Caco-2 (cell line): ENCODE results near the gene VAX1. TPM values are rescaled to one million over a fixed set of nuclear protein-coding genes. Genes with fewer than 3 reads are reported as not detected.

Experiments
- BruUV-seq: library from RNA; stranded (reverse); fragments of 400-500 nt; replicated peaks from 2 replicates; lab custom pipeline; 2021; lab: Mats Ljungman, UMichigan
- CTCF ChIA-PET: fragments of 300-600 bp; sonication (Branson Sonifier 250); formaldehyde crosslinking; loops from one replicate; lab custom pipeline; 2022; ENCODE audit warnings: antibody characterized with exemption; lab: Charles Lee
- POLR2A ChIA-PET: fragments of 300-600 bp; sonication (Branson Sonifier 250); formaldehyde crosslinking; loops from one replicate; lab custom pipeline; 2022; ENCODE audit warnings: antibody characterized with exemption; lab: Charles Lee
- DNase-seq, 2 experiments: peaks; one replicate each; pipeline versions ENCODE4 v3.0.0 to v3.0.0-alpha.2; 2020 to 2022
- H3K27me3 ChIP-seq: replicated peaks from 2 replicates; pipeline ENCODE4 v1.6.0; 2011; ENCODE audit warnings: low read length; ENCODE audit not compliant: control insufficient read depth, insufficient read depth
- H3K36me3 ChIP-seq: 2 replicates; pipeline ENCODE4 v1.5.1; 2011; ENCODE audit warnings: low read length; ENCODE audit not compliant: control insufficient read depth, insufficient read depth
- H3K4me1 ChIP-seq: fragments of 250-450 bp; sonication (Bioruptor Pico); 2 replicates; pipeline ENCODE4 v1.5.1; 2020; ENCODE audit warnings: mild to moderate bottlenecking
- H3K4me3 ChIP-seq: 2 replicates; pipeline ENCODE4 v1.5.1; 2011; ENCODE audit warnings: low read depth, mild to moderate bottlenecking, control low read depth, low read length
- H3K9me3 ChIP-seq: fragments of 250-450 bp; sonication (Bioruptor Pico); 2 replicates; pipeline ENCODE4 v1.5.1; 2020; ENCODE audit warnings: mild to moderate bottlenecking, moderate library complexity
- H3K27ac Mint-ChIP-seq: one replicate; pipeline ENCODE4 v1.8.0; 2022; ENCODE audit warnings: mixed read lengths; ENCODE audit not compliant: unreplicated experiment
- H3K27me3 Mint-ChIP-seq: one replicate; pipeline ENCODE4 v1.8.0; 2022; ENCODE audit warnings: mixed read lengths; ENCODE audit not compliant: insufficient read depth, unreplicated experiment
- H3K36me3 Mint-ChIP-seq: one replicate; pipeline ENCODE4 v1.8.0; 2022; ENCODE audit warnings: mild to moderate bottlenecking, mixed read lengths; ENCODE audit not compliant: insufficient read depth, unreplicated experiment
- H3K4me1 Mint-ChIP-seq: one replicate; pipeline ENCODE4 v1.8.0; 2022; ENCODE audit warnings: low read depth, mixed read lengths; ENCODE audit not compliant: unreplicated experiment
- H3K4me3 Mint-ChIP-seq: one replicate; pipeline ENCODE4 v1.8.0; 2022; ENCODE audit warnings: mild to moderate bottlenecking, moderate library complexity, mixed read lengths; ENCODE audit not compliant: unreplicated experiment
- H3K9me3 Mint-ChIP-seq: one replicate; pipeline ENCODE4 v1.8.0; 2022; ENCODE audit warnings: mixed read lengths; ENCODE audit not compliant: unreplicated experiment
- CTCF ChIP-seq, 2 experiments: fragments of 200-600 bp in 1 of 2; IDR thresholded peaks; 1 replicate in 1 of 2; 2 replicates in 1 of 2; pipeline versions ENCODE4 v1.5.1 to v1.8.0; 2011 to 2022; ENCODE audit warnings: antibody characterized with exemption in 1 of 2, control low read depth in 1 of 2, inconsistent platforms in 1 of 2, low read depth in 1 of 2, low read length in 1 of 2, mild to moderate bottlenecking in 1 of 2, moderate library complexity in 1 of 2; ENCODE audit not compliant: insufficient read depth in 1 of 2, severe bottlenecking in 1 of 2, unreplicated experiment in 1 of 2
- intact Hi-C: fragments of 100-400 bp; cut with micrococcal nuclease; formaldehyde crosslinking; loops from one replicate; pipeline ENCODE4 v1.10.0; 2022; ENCODE audit not compliant: unreplicated experiment
- total RNA-seq: library from RNA; stranded (reverse); gene quantifications from 2 replicates; pipeline ENCODE4 v1.2.3, GENCODE V29; 2022

The VAX1 gene
- total RNA-seq, 1 experiment from 2014 or later = not detected

GRCh38 chr10:117168729-117169128 lies 30.7 kb upstream of the VAX1 start:
- Mint-ChIP-seq H3K4me3 (peak overlapping the region; percentile 55), H3K27ac (no peak overlapping the region), H3K36me3 (no peaks in the 10 kb centered on the region), H3K4me1 (no peaks in the 10 kb centered on the region), H3K9me3 (no peaks in the 10 kb centered on the region), H3K27me3 (peaks cover 24% of the 10 kb centered on the region)
- intact Hi-C loops = loop anchor here (10.0 kb wide), 1 partner anchor 164 kb away; the partner anchor contains the start of gene SHTN1
- no TSS peak for BruUV-seq
- H3K4me1 ChIP-seq = peaks cover 11% of the 10 kb centered on the region; the same call in 1 of the 2 replicates
- no peak overlapping the region for H3K4me3 ChIP-seq
- no peak for DNase-seq
- no peak for TF ChIP-seq CTCF (IDR thresholded peaks at IDR 0.05; ENCODE audit: insufficient read depth in 1 of 2, low read depth in 1 of 2, low read length in 1 of 2, severe bottlenecking in 1 of 2, unreplicated experiment in 1 of 2)
- H3K27me3 ChIP-seq = peaks cover 2% of the 10 kb centered on the region; the same call in 1 of the 2 replicates
- POLR2A ChIA-PET = no interaction called here
- H3K9me3 ChIP-seq = no peaks in the 10 kb centered on the region
- no peaks in the 10 kb centered on the region for H3K36me3 ChIP-seq
- CTCF ChIA-PET = interaction anchor here (1.1 to 5.7 kb wide), 5 partner anchors 56 to 542 kb away, joined by 3 to 50 read pairs (median 18); no protein-coding TSS in a partner anchor

GRCh38 chr10:117167789-117168674 lies 30.0 kb upstream of the VAX1 start:
- H3K27me3 Mint-ChIP-seq = peaks cover 24% of the 10 kb centered on the region
- no peak overlapping the region for H3K27ac Mint-ChIP-seq
- peak overlapping the region; percentile 55 for H3K4me3 Mint-ChIP-seq
- H3K4me1 Mint-ChIP-seq = no peaks in the 10 kb centered on the region
- Histone ChIP-seq H3K27me3 (peaks cover 2% of the 10 kb centered on the region), H3K4me3 (peak overlapping the region; percentile 21; the same call in 1 of the 2 replicates), H3K36me3 (no peaks in the 10 kb centered on the region), H3K4me1 (peaks cover 15% of the 10 kb centered on the region), H3K9me3 (no peaks in the 10 kb centered on the region)
- BruUV-seq = no TSS peak
- no peaks in the 10 kb centered on the region for H3K9me3 Mint-ChIP-seq
- intact Hi-C loops = loop anchor here (10.0 kb wide), 1 partner anchor 163 kb away; the partner anchor contains the start of gene SHTN1
- POLR2A ChIA-PET = no interaction called here
- CTCF ChIA-PET = interaction anchor here (0.7 to 5.7 kb wide), 9 partner anchors 19 to 1223 kb away, joined by 3 to 50 read pairs (median 6); no protein-coding TSS in a partner anchor
- no peaks in the 10 kb centered on the region for H3K36me3 Mint-ChIP-seq
- DNase-seq = peak; percentile 55 to 81
- peak; percentile 76 to 94 for TF ChIP-seq CTCF (IDR thresholded peaks at IDR 0.05; ENCODE audit: insufficient read depth in 1 of 2, low read depth in 1 of 2, low read length in 1 of 2, severe bottlenecking in 1 of 2, unreplicated experiment in 1 of 2)

GRCh38 chr10:117167346-117167788 lies 29.3 kb upstream of the VAX1 start:
- no peaks in the 10 kb centered on the region for H3K36me3 Mint-ChIP-seq
- ChIA-PET POLR2A (no interaction called here), CTCF (interaction anchor here (0.7 to 5.7 kb wide), 9 partner anchors 7 to 540 kb away, joined by 3 to 50 read pairs (median 6); no protein-coding TSS in a partner anchor)
- no peak overlapping the region for H3K27ac Mint-ChIP-seq
- H3K4me3 Mint-ChIP-seq = no peak overlapping the region
- no peak overlapping the region for H3K4me3 ChIP-seq
- H3K9me3 ChIP-seq = no peaks in the 10 kb centered on the region
- H3K27me3 Mint-ChIP-seq = peaks cover 25% of the 10 kb centered on the region
- H3K36me3 ChIP-seq = no peaks in the 10 kb centered on the region
- intact Hi-C loops = loop anchor here (10.0 kb wide), 1 partner anchor 163 kb away; the partner anchor contains the start of gene SHTN1
- H3K4me1 Mint-ChIP-seq = no peaks in the 10 kb centered on the region
- no peaks in the 10 kb centered on the region for H3K9me3 Mint-ChIP-seq
- no peak for DNase-seq
- H3K27me3 ChIP-seq = peaks cover 3% of the 10 kb centered on the region
- no TSS peak for BruUV-seq
- TF ChIP-seq CTCF (IDR thresholded peaks at IDR 0.05; ENCODE audit: insufficient read depth in 1 of 2, low read depth in 1 of 2, low read length in 1 of 2, severe bottlenecking in 1 of 2, unreplicated experiment in 1 of 2) = no peak
- H3K4me1 ChIP-seq = peaks cover 18% of the 10 kb centered on the region
